Effector memory CD4-positive, alpha-beta T cell (primary cell): ENCODE results near the gene NID1.

Source experiments
- DNase-seq, 3 donors: peaks; one replicate each; pipeline ENCODE4 v3.0.0-alpha.2; 2020
- H3K27ac ChIP-seq: 2 replicates; pipeline ENCODE4 v1.7.0; 2013; ENCODE audit warnings: mild to moderate bottlenecking, low read length, moderate library complexity; ENCODE audit not compliant: insufficient read depth, poor library complexity, severe bottlenecking
- H3K27me3 ChIP-seq: replicated peaks from 2 replicates; pipeline ENCODE4 v1.7.0; 2013; ENCODE audit warnings: mild to moderate bottlenecking, low read length; ENCODE audit not compliant: insufficient read depth, control insufficient read depth, poor library complexity, severe bottlenecking
- H3K36me3 ChIP-seq: 2 replicates; pipeline ENCODE4 v1.7.0; 2013; ENCODE audit warnings: mild to moderate bottlenecking, low read length, moderate library complexity; ENCODE audit not compliant: control insufficient read depth, insufficient read depth
- H3K4me1 ChIP-seq: 2 replicates; pipeline ENCODE4 v1.7.0; 2013; ENCODE audit warnings: low read length, mild to moderate bottlenecking; ENCODE audit not compliant: control insufficient read depth, insufficient read depth, poor library complexity, severe bottlenecking
- H3K4me3 ChIP-seq: 2 replicates; pipeline ENCODE4 v1.7.0; 2013; ENCODE audit warnings: low read length, low read depth, mild to moderate bottlenecking; ENCODE audit not compliant: insufficient read depth, poor library complexity, severe bottlenecking
- H3K9me3 ChIP-seq: 2 replicates; pipeline ENCODE4 v1.7.0; 2013; ENCODE audit warnings: mild to moderate bottlenecking, low read length, moderate library complexity; ENCODE audit not compliant: control insufficient read depth

The NID1 gene

DNA sequence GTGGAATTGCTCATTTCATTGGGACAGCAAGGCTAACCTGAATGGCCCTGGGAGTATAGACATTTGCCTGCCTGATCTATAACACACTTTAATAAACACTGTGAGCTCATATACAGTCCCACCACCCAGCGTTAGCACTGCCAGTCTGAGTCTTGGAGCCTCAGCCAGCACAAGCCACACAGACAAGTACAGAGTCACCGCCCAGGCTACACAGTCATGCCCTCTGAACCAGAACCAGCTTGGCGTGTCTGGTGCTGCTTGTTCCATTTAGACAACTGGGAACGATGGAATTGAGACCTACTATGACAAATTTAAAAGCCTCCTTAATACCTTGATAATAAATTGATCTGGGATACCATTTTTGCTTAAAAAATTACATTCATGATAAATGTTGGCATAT lies 31.6 kb downstream of the NID1 start:
- H3K27ac ChIP-seq: no peak overlapping the region
- H3K36me3 ChIP-seq: no peaks in the 10 kb centered on the region
- no peaks in the 10 kb centered on the region for H3K27me3 ChIP-seq

DNA sequence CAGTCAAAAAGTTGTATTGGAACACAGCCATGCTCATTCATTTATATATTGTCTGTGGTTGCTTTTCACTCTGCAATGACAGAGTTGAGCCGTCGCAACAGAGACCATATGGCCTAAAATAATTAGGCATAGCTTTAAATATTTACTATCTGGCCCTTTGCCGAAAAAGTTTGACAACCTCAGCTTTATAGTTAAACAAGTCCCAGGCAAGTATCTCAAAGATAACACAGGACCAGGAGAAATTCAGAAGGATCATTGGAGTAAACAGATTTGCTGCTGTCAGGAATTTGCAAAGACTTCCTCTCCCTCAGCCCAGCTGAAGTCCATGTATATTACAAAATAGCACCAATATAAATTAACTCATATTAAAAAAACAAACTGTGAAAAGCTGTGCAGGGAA lies 34.4 kb downstream of the NID1 start:
- Histone ChIP-seq H3K27me3 (no peaks in the 10 kb centered on the region), H3K27ac (no peak overlapping the region), H3K36me3 (no peaks in the 10 kb centered on the region)

More for the DNA sequence above, 31.6 kb downstream of the NID1 start:
- Histone ChIP-seq H3K4me3 (no peak overlapping the region), H3K4me1 (no peaks in the 10 kb centered on the region), H3K9me3 (no peaks in the 10 kb centered on the region)
- no peak for DNase-seq

DNA sequence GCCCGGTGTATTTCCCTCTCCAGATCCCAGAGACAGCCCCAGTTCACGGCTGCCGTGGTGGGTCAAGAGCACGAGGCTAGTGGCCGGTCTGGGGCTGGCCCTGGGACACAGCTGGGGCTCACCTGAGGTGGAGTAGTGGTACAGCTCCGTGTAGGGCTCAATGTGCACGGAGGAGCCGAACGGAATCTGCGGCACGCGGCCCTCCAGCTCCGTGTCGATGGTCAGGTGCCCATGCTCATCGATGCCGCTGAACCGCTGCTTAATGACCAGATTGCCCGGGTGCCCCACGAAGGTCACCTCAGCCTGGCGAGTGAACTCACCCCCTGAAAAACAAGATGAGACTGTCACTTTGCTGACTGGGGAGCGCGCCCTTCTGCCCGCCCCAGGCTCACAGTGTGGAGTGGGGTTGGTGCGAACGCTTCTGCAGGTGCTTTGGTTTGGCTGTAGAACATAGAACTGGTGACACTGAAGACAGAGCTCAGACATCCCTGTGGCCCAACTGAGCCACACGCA lies 35.4 kb downstream of the NID1 start:
- DNase-seq: no peak
- no peaks in the 10 kb centered on the region for H3K4me1 ChIP-seq
- no peak overlapping the region for H3K4me3 ChIP-seq
- no peaks in the 10 kb centered on the region for H3K27me3 ChIP-seq
- H3K36me3 ChIP-seq: no peaks in the 10 kb centered on the region
- H3K27ac ChIP-seq: no peak overlapping the region
- no peaks in the 10 kb centered on the region for H3K9me3 ChIP-seq

More for the DNA sequence above, 34.4 kb downstream of the NID1 start:
- no peak for DNase-seq
- Histone ChIP-seq H3K4me3 (no peak overlapping the region), H3K9me3 (no peaks in the 10 kb centered on the region), H3K4me1 (no peaks in the 10 kb centered on the region)

DNA sequence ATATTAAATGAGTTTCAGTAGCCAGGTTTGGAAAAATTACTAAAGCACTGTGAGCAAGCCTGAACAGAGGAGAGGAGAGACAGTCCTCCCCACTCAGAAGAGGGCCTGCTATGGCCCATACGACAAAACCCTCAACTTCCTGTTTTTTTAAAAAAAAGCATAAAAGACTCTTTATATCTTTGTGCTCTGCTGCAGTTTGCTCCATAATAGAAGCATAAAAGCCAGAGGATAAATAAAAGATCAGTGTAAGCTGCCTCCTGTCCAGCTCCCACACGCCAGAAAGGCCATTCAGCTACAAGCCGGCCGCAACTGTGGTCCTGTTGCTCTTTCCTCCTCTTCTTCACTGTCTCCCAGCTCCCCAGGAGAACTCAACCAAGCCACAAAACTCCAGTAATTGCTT lies 37.8 kb downstream of the NID1 start:
- Histone ChIP-seq H3K4me3 (no peak overlapping the region), H3K27me3 (no peaks in the 10 kb centered on the region), H3K36me3 (no peaks in the 10 kb centered on the region), H3K4me1 (no peaks in the 10 kb centered on the region), H3K27ac (no peak overlapping the region), H3K9me3 (no peaks in the 10 kb centered on the region)
- DNase-seq: no peak

DNA sequence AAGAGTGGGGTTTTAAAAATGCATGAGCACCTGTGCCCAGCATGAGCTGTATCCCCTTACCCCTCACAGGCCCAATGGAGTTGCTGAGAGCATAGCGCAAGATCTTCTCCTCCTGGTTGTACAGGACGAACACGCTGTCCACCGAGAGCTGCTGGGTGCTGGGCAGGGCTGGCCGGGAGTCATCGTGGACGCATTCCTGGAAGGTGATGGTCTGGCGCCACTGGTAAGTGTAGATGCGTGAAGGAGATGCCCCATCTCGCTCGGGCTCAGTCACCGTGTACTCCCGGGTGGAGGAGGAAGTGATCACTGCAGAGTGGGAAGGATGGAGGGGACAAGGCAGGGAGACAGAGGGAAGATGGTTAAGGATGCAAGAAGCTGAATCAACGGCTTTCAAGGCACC lies 39.1 kb downstream of the NID1 start:
- Histone ChIP-seq H3K36me3 (no peaks in the 10 kb centered on the region), H3K4me1 (no peaks in the 10 kb centered on the region), H3K27me3 (no peaks in the 10 kb centered on the region), H3K9me3 (no peaks in the 10 kb centered on the region), H3K27ac (no peak overlapping the region), H3K4me3 (no peak overlapping the region)
- no peak for DNase-seq

- no peaks in the 10 kb centered on the region for H3K4me1 ChIP-seq
- DNase-seq: no peak
- H3K36me3 ChIP-seq: no peaks in the 10 kb centered on the region
- no peaks in the 10 kb centered on the region for H3K9me3 ChIP-seq
- H3K27me3 ChIP-seq: no peaks in the 10 kb centered on the region
- no peak overlapping the region for H3K4me3 ChIP-seq
- no peak overlapping the region for H3K27ac ChIP-seq
Observed at GRCh38 chr1:236024641-236025040, 40.2 kb downstream of the NID1 start.

- H3K27ac ChIP-seq: no peak overlapping the region
- no peaks in the 10 kb centered on the region for H3K27me3 ChIP-seq
- H3K36me3 ChIP-seq: no peaks in the 10 kb centered on the region
- H3K4me1 ChIP-seq: no peaks in the 10 kb centered on the region
- DNase-seq: no peak
- H3K9me3 ChIP-seq: no peaks in the 10 kb centered on the region
- H3K4me3 ChIP-seq: no peak overlapping the region
Observed at GRCh38 chr1:236023926-236024565, 40.8 kb downstream of the NID1 start.

- H3K27me3 ChIP-seq: no peaks in the 10 kb centered on the region
- no peak overlapping the region for H3K27ac ChIP-seq
- no peaks in the 10 kb centered on the region for H3K9me3 ChIP-seq
- H3K4me3 ChIP-seq: no peak overlapping the region
- H3K4me1 ChIP-seq: no peaks in the 10 kb centered on the region
- DNase-seq: no peak
- no peaks in the 10 kb centered on the region for H3K36me3 ChIP-seq
Observed at GRCh38 chr1:236021424-236022135, 43.3 kb downstream of the NID1 start.

DNA sequence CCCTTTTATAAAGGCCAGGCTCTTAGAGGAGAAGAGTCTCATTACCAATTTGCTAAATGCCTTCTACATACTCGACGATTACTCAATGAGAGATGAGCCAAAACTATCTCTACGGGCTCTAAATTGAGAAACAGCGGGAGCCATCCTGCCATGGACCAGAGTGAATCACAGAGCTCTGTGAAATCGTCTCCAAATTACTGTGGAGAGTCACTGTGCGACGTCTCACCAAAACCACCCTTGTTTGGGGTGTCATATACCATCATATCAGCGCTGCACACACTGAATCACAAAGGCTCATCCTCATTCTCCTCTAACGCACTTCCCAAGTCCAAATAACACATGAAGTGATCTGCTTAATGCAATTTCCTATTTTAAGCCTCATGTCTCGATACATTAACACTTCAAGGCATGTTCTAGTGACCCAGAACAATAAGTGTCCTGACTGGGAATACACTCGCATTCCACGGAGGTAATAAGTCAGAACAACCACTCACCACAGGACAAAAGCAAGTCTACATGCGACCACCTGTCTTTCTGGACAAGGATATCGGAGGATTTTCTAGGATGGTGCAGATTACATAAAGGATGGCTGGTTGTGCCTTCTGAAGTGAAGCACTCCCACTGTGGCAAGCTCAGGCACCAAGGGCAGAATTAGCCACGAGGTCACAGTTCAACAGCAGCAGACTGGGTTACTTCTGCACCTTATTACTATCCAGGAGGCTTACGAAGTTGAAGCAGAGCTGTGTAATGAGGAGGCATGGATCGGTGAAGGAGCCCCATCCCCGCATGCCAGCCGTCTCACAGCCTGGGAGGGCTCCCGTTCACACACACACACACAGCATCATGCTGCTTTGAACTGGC lies 44.3 kb downstream of the NID1 start:
- no peak overlapping the region for H3K27ac ChIP-seq
- H3K36me3 ChIP-seq: no peaks in the 10 kb centered on the region
- H3K4me1 ChIP-seq: no peaks in the 10 kb centered on the region
- H3K9me3 ChIP-seq: no peaks in the 10 kb centered on the region
- no peak overlapping the region for H3K4me3 ChIP-seq
- no peaks in the 10 kb centered on the region for H3K27me3 ChIP-seq
- no peak for DNase-seq
